ENCODE results near the gene KAT2B. TPM values are rescaled to one million over a fixed set of nuclear protein-coding genes. Genes with fewer than 3 reads are reported as not detected.

KAT2B gene
- total and polyA plus RNA-seq, 2 of the 8 experiments (the other 6 are each of a cell fraction or from before 2014, with no cell fraction given): 0.24 to 0.91 TPM

DNA sequence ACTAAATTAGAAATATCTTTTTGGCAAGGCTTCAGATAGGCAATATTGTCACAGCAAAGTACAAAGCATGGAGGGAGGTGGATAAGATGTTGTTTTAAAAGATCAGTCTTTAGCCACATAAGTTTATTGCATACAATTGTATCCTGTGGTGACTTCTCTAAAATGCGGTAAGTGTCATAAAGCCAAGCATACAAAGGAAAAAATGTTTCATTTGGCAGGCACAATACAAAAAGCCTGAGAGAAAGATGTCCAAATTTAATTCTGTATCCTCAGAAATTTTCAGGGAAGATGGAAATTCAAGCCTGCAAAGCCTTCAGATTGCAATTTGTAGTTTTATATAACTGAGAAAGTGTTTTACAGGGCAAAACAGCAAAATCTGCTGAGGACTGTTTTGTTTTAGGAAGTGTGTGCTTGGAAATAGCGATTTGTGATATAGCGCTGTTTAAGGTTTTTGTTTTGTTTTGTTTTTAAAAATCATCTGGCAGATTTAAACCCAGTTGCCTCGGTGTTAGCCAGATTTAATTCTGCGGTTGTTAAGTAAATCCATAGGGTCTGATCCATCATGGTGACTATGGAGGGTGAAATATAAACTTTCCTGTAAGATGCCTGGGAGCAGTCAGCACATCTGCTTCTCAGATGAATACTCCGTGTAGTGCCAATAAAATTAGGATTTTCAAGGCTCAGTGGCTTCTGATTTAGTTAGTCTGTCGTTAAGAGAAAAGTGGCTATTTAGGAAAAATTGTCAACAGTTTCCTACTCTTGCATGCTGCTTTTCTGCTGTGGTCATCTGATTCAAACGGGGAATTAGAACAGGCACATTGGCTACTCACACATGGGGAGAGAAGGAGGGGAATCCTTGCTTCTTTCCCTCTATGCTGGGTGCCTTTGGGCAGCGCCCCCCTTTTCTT, 8.0 kb downstream of the KAT2B start:
- Histone ChIP-seq H3K4me3 (ENCODE audit: extremely low read depth in 1 of 4, insufficient read depth in 2 of 4, low read depth in 3 of 4, low read length in 4 of 4) (no peak overlapping the region), H3K14ac (ENCODE audit: insufficient read length) (no peak overlapping the region), H2BK5ac (ENCODE audit: low read depth, low read length) (no peak overlapping the region), H3K79me1 (ENCODE audit: low read depth, low read length) (no peaks in the 10 kb centered on the region), H4K91ac (replicated peaks; ENCODE audit: insufficient read length, low read length) (no peak overlapping the region), H3K9ac (replicated peaks in 1 of 4; ENCODE audit: extremely low read depth in 1 of 4, low read depth in 3 of 4, low read length in 3 of 4) (no peak overlapping the region), H2BK120ac (replicated peaks; ENCODE audit: low read depth, low read length) (no peak overlapping the region), H3K27ac (ENCODE audit: low read depth, low read length) (no peak overlapping the region), H3K27me3 (replicated peaks in 1 of 4; ENCODE audit: control insufficient read depth in 3 of 4, extremely low read depth in 1 of 4, insufficient read depth in 3 of 4, low read length in 3 of 4) (no peaks in the 10 kb centered on the region), H3K56ac (replicated peaks; ENCODE audit: insufficient read length, low read depth, low read length) (no peak overlapping the region), H2BK12ac (ENCODE audit: low read depth, low read length) (no peak overlapping the region), H2BK20ac (ENCODE audit: low read length) (no peak overlapping the region), H4K20me1 (replicated peaks in 1 of 2; ENCODE audit: control insufficient read depth in 1 of 2, insufficient read depth in 2 of 2, low read length in 2 of 2) (no peaks in the 10 kb centered on the region), H3K36me3 (ENCODE audit: control insufficient read depth in 2 of 4, insufficient read depth in 4 of 4, low read length in 3 of 4) (no peaks in the 10 kb centered on the region), H3K23ac (ENCODE audit: insufficient read length) (no peak overlapping the region), H3K9me3 (ENCODE audit: insufficient read depth in 2 of 2, low read depth in 1 of 2, low read length in 1 of 2) (no peaks in the 10 kb centered on the region), H3K23me2 (ENCODE audit: low read depth, low read length) (no peaks in the 10 kb centered on the region), H3K4ac (replicated peaks; ENCODE audit: insufficient read length, low read depth, low read length) (no peak overlapping the region), H2AFZ (ENCODE audit: low read length) (no peak overlapping the region), H4K5ac (ENCODE audit: insufficient read length, low read depth, low read length) (no peak overlapping the region), H3K4me1 (replicated peaks in 1 of 4; ENCODE audit: control insufficient read depth in 3 of 4, insufficient read depth in 4 of 4, low read length in 3 of 4) (no peaks in the 10 kb centered on the region), H3K4me2 (ENCODE audit: insufficient read depth in 1 of 2, low read depth in 2 of 2, low read length in 2 of 2) (no peak overlapping the region), H3K79me2 (ENCODE audit: control insufficient read depth in 1 of 2, insufficient read depth in 2 of 2, low read length in 2 of 2) (no peaks in the 10 kb centered on the region), H2AK5ac (ENCODE audit: low read depth, low read length) (no peak overlapping the region), H3K18ac (ENCODE audit: extremely low read depth, low read length) (no peak overlapping the region), H2BK15ac (ENCODE audit: low read length) (no peak overlapping the region), H4K8ac (ENCODE audit: extremely low read depth, insufficient read depth, low read length) (no peak overlapping the region)
- FAIRE-seq (no peak), DNase-seq (ENCODE audit: low read depth in 1 of 2, low spot score in 2 of 2) (no peak)
- CTCF ChIA-PET (ENCODE audit: partially characterized antibody): no interaction called here
- POLR2A ChIA-PET (ENCODE audit: partially characterized antibody): no interaction called here
- 84% methylated on average over 8 of the region's 9 CpGs; no CpG with 5 or more reads in 1 of the 2 experiments for WGBS, 2 experiments (ENCODE audit: extremely low coverage in 1 of 2, insufficient coverage in 1 of 2, insufficient read length in 1 of 2, insufficient replicate concordance in 2 of 2, low coverage in 1 of 2, low lambda C conversion rate in 2 of 2, missing lambda C conversion rate in 1 of 2)
- no peak for TF ChIP-seq CEBPB (IDR thresholded peaks at IDR 0.05; ENCODE audit: low read depth, low read length)
- no peak for TF ChIP-seq NRF1 (IDR thresholded peaks at IDR 0.05; ENCODE audit: low read depth, low read length)
